HG02885 (cell line): ENCODE measurements around the gene DSCAML1.

Experiments
- ATAC-seq: cut with Tn5 transposase; IDR thresholded peaks from one replicate; pipeline ENCODE4 v1.9.1; 2021; ENCODE audit warnings: mild to moderate bottlenecking; ENCODE audit not compliant: unreplicated experiment, poor library complexity

The DSCAML1 gene

GRCh38 chr11:117644403-117645155, 152.4 kb downstream of the DSCAML1 start:
- ATAC-seq: no peak

GRCh38 chr11:117643606-117644300, 153.3 kb downstream of the DSCAML1 start:
- no peak for ATAC-seq

- no peak for ATAC-seq
Measured at GRCh38 chr11:117642835-117643234, 154.2 kb downstream of the DSCAML1 start.

- no peak for ATAC-seq
Measured at GRCh38 chr11:117642396-117642795, 154.6 kb downstream of the DSCAML1 start.

GRCh38 chr11:117641008-117641915, 155.8 kb downstream of the DSCAML1 start:
- no peak for ATAC-seq

- no peak for ATAC-seq
Measured at GRCh38 chr11:117640041-117640440, 157.0 kb downstream of the DSCAML1 start.

GRCh38 chr11:117639601-117640000, 157.4 kb downstream of the DSCAML1 start:
- ATAC-seq: no peak

- ATAC-seq: no peak
Measured at GRCh38 chr11:117638911-117639543, 158.0 kb downstream of the DSCAML1 start.

GRCh38 chr11:117634756-117635603, 162.0 kb downstream of the DSCAML1 start:
- ATAC-seq: no peak

GRCh38 chr11:117633976-117634755, 162.8 kb downstream of the DSCAML1 start:
- no peak for ATAC-seq

GRCh38 chr11:117633186-117633754, 163.7 kb downstream of the DSCAML1 start:
- ATAC-seq: no peak

GRCh38 chr11:117632306-117632705, 164.7 kb downstream of the DSCAML1 start:
- no peak for ATAC-seq

GRCh38 chr11:117631336-117632140, 165.5 kb downstream of the DSCAML1 start:
- no peak for ATAC-seq

GRCh38 chr11:117629891-117630538, 167.0 kb downstream of the DSCAML1 start:
- no peak for ATAC-seq

GRCh38 chr11:117629146-117629545, 167.9 kb downstream of the DSCAML1 start:
- ATAC-seq: no peak

- ATAC-seq: no peak
Measured at GRCh38 chr11:117627259-117627658, 169.8 kb downstream of the DSCAML1 start.

- ATAC-seq: no peak
Measured at GRCh38 chr11:117626576-117626975, 170.4 kb downstream of the DSCAML1 start.
